ENCODE data around the gene CHSY1.

Gene CHSY1

GRCh38 chr15:101221902-101222301, 29.9 kb downstream of the CHSY1 start:
- H3K4me3 ChIP-seq (ENCODE audit: low read length), result no peak overlapping the region
- no peaks in the 10 kb centered on the region for H3K27me3 ChIP-seq (ENCODE audit: low read depth, low read length)
- H3K9ac ChIP-seq (ENCODE audit: low read length), result no peak overlapping the region
- peaks cover 30% of the 10 kb centered on the region for H3K79me2 ChIP-seq (ENCODE audit: low read length)
- TF ChIP-seq EZH2phosphoT487 (IDR thresholded peaks at IDR 0.05; ENCODE audit: low read depth) (no peak), CTCF (IDR thresholded peaks at IDR 0.05; ENCODE audit: low read depth, low read length) (no peak)
- H4K20me1 ChIP-seq (ENCODE audit: insufficient read depth, low read length), result peaks cover 29% of the 10 kb centered on the region
- H3K27ac ChIP-seq (ENCODE audit: low read length), result no peak overlapping the region
- peaks cover 5% of the 10 kb centered on the region for H3K36me3 ChIP-seq (replicated peaks; ENCODE audit: low read depth, low read length)
- no peak overlapping the region for H2AFZ ChIP-seq (ENCODE audit: low read depth, low read length)
- no peaks in the 10 kb centered on the region for H3K4me1 ChIP-seq (ENCODE audit: low read length)
- no peak overlapping the region for H3K4me2 ChIP-seq (ENCODE audit: low read length)
- H3K9me3 ChIP-seq (ENCODE audit: insufficient read depth, low read length), result no peaks in the 10 kb centered on the region

GRCh38 chr15:101220060-101220459, 31.8 kb downstream of the CHSY1 start:
- H3K4me3 ChIP-seq (ENCODE audit: low read length), result no peak overlapping the region
- no peaks in the 10 kb centered on the region for H3K9me3 ChIP-seq (ENCODE audit: insufficient read depth, low read length)
- H2AFZ ChIP-seq (ENCODE audit: low read depth, low read length), result no peak overlapping the region
- no peak overlapping the region for H3K9ac ChIP-seq (ENCODE audit: low read length)
- H3K4me2 ChIP-seq (ENCODE audit: low read length), result no peak overlapping the region
- H3K4me1 ChIP-seq (ENCODE audit: low read length), result no peaks in the 10 kb centered on the region
- TF ChIP-seq CTCF (IDR thresholded peaks at IDR 0.05; ENCODE audit: low read depth, low read length) (no peak), EZH2phosphoT487 (IDR thresholded peaks at IDR 0.05; ENCODE audit: low read depth) (no peak)
- no peaks in the 10 kb centered on the region for H3K36me3 ChIP-seq (replicated peaks; ENCODE audit: low read depth, low read length)
- H4K20me1 ChIP-seq (ENCODE audit: insufficient read depth, low read length), result peaks cover 29% of the 10 kb centered on the region
- peaks cover 14% of the 10 kb centered on the region; the same call in 1 of the 2 replicates for H3K79me2 ChIP-seq (ENCODE audit: low read length)
- no peaks in the 10 kb centered on the region for H3K27me3 ChIP-seq (ENCODE audit: low read depth, low read length)
- H3K27ac ChIP-seq (ENCODE audit: low read length), result no peak overlapping the region

GRCh38 chr15:101219441-101219840, 32.4 kb downstream of the CHSY1 start:
- H3K9ac ChIP-seq (ENCODE audit: low read length), result no peak overlapping the region
- H3K9me3 ChIP-seq (ENCODE audit: insufficient read depth, low read length), result no peaks in the 10 kb centered on the region
- no peak overlapping the region for H3K27ac ChIP-seq (ENCODE audit: low read length)
- H3K4me2 ChIP-seq (ENCODE audit: low read length), result no peak overlapping the region
- no peak for TF ChIP-seq EZH2phosphoT487 (IDR thresholded peaks at IDR 0.05; ENCODE audit: low read depth)
- TF ChIP-seq CTCF (IDR thresholded peaks at IDR 0.05; ENCODE audit: low read depth, low read length), result no peak
- H3K36me3 ChIP-seq (replicated peaks; ENCODE audit: low read depth, low read length), result no peaks in the 10 kb centered on the region
- H3K27me3 ChIP-seq (ENCODE audit: low read depth, low read length), result no peaks in the 10 kb centered on the region
- no peaks in the 10 kb centered on the region for H3K4me1 ChIP-seq (ENCODE audit: low read length)
- no peak overlapping the region for H2AFZ ChIP-seq (ENCODE audit: low read depth, low read length)
- peaks cover 26% of the 10 kb centered on the region for H4K20me1 ChIP-seq (ENCODE audit: insufficient read depth, low read length)
- peaks cover 10% of the 10 kb centered on the region; the same call in 1 of the 2 replicates for H3K79me2 ChIP-seq (ENCODE audit: low read length)
- no peak overlapping the region for H3K4me3 ChIP-seq (ENCODE audit: low read length)

GRCh38 chr15:101217446-101217845, 34.4 kb downstream of the CHSY1 start:
- Histone ChIP-seq H3K79me2 (ENCODE audit: low read length) (peaks cover 17% of the 10 kb centered on the region), H3K4me1 (ENCODE audit: low read length) (no peaks in the 10 kb centered on the region), H3K9ac (ENCODE audit: low read length) (no peak overlapping the region), H3K4me3 (ENCODE audit: low read length) (no peak overlapping the region), H3K27me3 (ENCODE audit: low read depth, low read length) (no peaks in the 10 kb centered on the region), H3K4me2 (ENCODE audit: low read length) (no peak overlapping the region), H2AFZ (ENCODE audit: low read depth, low read length) (no peak overlapping the region), H3K36me3 (replicated peaks; ENCODE audit: low read depth, low read length) (no peaks in the 10 kb centered on the region), H3K9me3 (ENCODE audit: insufficient read depth, low read length) (no peaks in the 10 kb centered on the region), H3K27ac (ENCODE audit: low read length) (no peak overlapping the region), H4K20me1 (ENCODE audit: insufficient read depth, low read length) (peaks cover 27% of the 10 kb centered on the region)
- no peak for TF ChIP-seq CTCF (IDR thresholded peaks at IDR 0.05; ENCODE audit: low read depth, low read length)
- no peak for TF ChIP-seq EZH2phosphoT487 (IDR thresholded peaks at IDR 0.05; ENCODE audit: low read depth)
